GM20431 (cell line): ENCODE measurements around the gene CEBPE.
"Not testable (repeated sequence)": the region's sequence is repeated elsewhere in the genome, so short reads cannot be mapped to it uniquely, and the experiment has no call there.

Experiments used
- in situ Hi-C: fragments of 300-500 bp; cut with MseI, MboI; formaldehyde crosslinking; loops from one replicate; pipeline ENCODE4 v1.15.0; 2020; ENCODE audit warnings: low sequenced_read_pairs; ENCODE audit not compliant: unreplicated experiment

The CEBPE gene

DNA sequence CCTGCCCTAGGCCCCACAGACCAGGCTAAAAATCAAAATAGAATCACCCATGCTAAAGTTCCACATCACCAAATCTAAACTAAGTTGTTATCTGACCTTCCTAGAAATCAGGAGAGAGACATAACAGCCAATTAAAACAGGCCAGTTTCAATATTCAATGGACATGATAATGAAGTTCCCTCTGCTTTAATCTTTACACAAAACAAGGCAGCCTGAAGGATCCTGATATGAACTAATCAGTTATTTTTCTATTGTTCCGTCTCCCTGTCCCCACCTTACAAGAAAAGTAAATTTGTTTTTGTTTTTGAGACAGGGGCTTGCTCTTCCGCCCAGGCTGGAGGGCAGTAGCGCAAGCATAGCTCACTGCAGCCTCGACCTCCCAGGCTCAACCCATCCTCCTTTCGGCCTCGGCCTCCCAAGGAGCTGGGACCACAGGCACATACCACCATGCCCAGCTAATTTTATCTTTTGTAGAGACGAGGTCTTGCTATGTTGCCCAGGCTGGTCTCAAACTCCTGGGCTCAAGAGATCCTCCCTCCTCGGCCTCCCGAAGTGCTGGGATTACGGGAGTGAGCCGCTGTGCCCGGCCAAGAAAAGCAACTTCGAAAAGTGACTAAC lies 5.4 kb upstream of the CEBPE start:
- in situ Hi-C loops = no loop called here

DNA sequence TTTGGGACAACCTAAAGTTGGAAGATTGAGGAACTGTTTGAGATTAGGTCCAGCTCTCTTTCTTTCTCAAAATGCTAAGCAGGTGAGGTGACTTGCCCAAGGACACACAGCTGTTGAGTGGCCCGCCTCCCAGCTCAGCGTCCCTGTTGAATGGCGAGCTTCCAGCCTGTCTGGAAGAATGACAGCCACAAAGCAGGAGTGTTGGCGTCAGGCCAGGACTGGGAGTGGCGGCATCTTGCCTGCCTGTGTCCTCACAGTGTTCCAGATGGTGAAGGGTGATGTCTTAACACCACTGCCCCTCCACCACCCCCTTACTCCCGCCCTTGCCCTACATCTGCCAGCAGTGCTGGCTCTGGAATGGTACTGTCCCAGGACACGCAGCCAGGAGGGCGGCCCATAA lies 4.4 kb upstream of the CEBPE start:
- in situ Hi-C loops = no loop called here

DNA sequence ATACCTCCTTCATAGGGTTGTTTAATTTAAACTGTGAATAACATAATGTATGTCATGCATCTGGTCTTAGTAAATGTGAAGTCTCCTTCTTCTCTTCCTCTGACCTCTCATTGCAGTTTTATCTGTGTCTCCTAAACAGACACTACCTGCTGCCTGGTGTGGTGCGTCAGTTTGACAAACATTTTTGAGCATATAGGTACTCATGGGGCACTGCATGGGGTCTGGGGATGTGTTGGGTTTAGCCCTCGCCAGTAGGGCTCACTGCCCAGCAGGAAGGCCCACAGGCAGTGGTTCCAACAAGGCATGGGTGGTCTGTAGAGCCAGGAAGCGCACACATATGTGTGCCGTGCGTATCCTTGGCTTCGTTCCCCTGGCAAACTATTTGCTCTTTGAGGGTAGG lies 3.0 kb upstream of the CEBPE start:
- in situ Hi-C loops = no loop called here

DNA sequence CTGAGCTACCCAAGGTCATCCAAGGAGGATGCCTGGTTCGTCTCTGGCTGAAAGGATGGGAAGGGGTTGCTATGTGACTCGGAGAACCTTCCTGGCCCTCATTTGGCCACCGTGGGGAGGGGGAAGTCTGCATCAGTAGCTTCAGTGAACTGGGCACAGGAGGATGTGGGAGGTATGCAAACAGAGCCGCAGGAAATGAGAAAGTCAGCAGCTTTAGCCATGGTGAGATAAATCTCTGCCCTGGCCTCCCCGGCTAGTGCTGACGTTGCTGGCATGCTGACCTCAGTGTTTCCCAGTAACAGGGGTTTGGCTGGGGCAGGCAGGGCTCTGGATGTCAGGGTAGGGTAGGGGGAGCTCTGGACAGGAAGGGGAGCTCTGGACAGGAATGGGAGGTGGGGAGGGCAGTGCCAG lies 2.3 kb upstream of the CEBPE start:
- in situ Hi-C loops = no loop called here

DNA sequence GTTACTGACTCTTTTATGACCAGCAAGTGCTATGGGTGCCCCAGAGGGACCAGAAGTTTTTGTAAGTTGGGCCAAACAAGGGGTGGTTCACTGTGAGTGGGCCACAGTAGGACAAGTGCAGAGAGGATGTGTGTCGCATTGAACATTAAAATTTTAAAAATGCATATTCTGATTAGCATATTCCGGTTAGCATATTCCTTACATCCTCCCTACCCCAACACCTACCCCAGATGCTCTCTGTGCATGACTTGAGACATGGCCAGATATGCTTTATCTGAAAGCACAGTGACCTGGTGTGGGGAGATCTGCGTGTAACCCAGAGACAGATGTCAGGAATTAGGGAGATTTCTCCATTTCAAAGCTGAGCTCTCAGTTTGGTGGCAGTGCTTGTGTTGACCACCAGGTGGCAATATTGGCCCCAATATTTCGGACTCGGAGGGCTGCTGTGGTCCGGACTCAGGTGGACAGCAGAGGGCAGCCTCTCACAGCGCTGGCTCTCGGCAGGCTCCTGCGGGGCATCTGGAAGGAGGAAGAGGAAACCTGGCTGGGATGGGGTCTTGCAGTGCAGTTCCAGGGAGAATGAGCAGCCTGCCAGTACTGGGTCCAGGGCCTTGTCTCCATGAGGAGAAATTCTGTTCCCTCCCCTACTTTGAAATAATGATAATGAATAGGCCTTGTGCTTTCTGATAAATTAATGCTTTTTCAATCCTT lies 1.6 kb upstream of the CEBPE start:
- in situ Hi-C loops = no loop called here

DNA sequence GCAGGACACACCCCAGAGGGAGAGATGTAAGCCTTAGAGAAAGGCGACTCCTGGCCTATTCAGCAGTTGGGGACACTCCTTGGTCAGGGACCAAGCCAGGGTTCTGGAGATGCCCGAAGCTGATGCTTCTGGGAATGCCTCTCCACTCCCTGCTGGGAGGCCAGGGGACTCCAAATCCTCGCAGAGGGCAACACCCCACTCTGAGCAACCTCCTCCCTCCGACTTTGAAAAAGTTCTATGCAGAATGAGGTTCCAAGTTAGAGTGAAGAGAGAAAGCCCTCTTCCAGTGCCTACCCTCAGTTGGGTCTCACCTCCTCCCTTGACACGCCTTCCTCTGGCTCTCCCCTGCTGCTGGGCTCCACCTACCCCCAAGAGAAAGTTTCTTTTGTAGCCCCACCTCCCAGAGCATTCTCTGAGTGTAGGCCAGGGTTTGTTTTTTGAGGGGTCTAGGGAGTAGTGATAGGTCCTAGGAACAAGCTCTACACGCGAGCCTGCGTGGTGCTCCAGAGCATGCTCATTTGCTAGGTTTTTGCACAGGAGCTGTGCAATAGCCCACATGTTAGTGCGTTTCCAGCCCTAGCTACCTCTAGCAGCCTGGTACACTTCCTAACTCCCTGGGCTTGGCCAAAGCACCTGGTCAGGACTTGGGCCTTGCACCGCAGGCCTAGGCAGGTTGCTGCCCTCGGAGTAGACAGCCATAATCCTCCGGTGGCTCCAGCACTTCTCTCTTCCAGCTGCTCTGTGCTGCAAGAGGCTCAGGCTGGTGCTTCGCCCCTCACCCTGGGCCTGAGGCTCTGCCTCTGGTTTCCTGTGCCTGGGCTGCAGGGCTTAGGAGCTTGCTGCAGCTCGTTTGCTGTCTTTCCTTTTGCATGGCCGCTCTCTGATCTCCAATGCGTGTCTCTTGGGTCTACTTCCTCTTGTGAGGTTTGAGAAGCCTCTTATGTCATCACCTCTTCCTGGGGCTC lies 590 bp upstream of the CEBPE start:
- in situ Hi-C loops = no loop called here

DNA sequence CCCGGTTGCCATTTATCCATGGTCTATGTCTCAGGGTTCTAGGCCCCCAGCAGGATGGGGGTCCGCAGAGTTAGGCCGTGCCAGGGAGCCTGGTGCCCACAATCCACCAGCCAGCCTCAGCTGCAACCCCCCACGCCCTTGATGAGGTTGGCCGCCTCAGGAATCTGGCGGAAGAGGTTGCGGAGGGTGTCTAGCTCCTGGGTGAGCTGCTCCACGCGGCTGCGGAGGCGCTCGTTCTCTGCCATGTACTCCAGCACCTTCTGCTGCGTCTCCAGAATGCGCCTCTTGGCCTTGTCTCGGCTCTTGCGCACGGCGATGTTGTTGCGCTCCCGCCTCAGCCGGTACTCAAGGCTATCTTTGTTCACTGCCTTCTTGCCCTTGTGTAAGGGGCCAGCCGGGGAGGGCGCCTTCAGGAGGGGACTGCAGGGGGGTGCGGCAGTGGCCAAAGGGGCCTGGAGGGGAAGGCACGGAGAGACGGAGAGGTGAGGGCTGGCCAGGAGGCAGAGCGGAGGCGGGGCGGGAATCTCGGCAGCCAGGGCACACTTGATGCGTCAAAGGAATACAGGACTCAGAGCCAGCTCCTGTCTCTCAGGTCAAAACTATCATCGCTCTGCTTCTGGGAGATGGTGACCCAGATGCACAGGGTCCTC lies 1.6 kb downstream of the CEBPE start:
- in situ Hi-C loops = no loop called here

DNA sequence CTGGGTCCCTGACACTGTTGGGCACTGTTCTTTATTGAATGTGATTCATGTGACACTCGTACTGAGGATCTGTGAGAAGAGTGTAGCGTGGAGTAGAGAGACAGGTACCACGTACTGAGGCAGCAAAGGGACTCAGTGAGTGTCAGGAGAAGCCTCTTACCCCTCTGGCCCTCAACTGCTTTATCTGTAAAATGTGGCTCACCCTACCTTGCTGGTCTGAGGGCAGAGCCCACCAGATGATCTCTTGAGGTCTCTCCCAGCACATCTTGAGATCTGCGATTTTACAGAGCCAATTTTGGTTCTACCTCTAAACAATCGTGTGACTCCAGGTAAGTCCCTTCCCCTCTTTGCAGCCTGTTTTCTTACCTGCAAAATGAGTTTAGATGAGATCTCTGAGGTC lies 3.1 kb downstream of the CEBPE start:
- in situ Hi-C loops = no loop called here

DNA sequence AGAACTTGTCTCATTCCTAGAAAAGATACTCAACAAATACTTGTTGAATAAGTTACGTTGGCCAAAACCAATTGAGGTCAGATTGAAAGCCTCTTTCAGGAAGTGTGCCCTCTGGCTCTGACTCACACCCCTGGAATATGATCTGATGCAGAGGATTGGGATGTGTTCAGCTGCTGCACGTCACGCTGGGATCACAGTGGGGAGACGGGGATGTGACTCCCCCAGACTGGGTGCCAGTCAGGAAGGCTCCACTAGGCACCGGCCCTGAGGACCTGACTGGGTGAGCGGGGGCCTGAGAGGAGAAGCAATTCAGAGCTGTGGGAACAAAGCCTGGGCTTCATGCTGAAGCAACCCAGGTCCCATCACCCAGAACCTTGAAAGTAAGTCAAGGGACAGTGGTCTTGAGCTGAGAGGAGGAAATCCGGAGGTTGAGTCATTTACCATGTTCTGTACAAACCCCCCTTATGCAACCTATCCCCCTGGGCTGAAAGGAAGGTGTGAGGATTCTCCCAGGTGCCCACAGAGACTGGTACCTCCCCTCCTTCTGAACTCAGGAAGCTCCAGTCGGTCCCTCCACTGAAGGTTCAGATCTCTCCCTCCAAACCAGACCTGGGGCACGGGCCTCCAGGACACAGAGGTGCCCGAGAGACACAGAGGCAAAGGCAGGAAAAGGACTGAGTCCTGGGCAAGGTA lies 3.9 kb downstream of the CEBPE start:
- in situ Hi-C loops = no loop called here

DNA sequence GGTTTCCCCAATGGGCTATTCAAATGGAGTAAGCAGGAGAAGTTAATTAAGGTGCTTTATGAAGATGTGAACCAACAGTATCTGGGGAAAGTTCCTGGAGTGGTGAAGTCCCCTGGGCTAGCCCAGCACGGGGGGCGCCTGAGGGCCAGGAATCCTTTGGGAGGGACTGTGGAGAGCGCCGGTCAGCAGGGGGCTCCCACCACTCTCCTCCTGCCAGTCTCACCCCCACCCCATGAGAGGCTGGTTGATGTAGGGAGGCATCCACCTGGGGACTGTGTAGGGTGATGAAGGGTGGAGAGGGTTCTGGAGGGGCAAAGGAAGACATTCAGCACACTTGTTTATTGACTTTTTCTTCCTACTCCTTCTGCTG lies 4.4 kb downstream of the CEBPE start:
- in situ Hi-C loops = no loop called here

DNA sequence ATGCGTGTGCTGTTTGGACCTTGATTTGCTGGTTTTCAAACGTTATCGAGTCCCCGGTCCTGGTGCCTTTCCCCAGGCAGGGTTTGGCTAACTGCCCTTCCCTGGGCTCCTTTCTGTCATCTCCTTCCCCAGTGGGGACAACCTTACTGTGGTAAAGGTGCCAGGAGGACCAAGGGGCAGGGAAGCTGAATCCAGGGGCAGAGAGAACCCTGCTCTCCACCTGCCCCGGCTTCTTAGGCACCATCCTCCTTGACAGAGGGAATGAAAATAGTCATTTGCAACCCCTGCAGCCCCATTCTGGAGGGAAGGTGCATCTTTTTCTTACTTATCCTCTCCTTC lies 5.0 kb downstream of the CEBPE start:
- in situ Hi-C loops = no loop called here

DNA sequence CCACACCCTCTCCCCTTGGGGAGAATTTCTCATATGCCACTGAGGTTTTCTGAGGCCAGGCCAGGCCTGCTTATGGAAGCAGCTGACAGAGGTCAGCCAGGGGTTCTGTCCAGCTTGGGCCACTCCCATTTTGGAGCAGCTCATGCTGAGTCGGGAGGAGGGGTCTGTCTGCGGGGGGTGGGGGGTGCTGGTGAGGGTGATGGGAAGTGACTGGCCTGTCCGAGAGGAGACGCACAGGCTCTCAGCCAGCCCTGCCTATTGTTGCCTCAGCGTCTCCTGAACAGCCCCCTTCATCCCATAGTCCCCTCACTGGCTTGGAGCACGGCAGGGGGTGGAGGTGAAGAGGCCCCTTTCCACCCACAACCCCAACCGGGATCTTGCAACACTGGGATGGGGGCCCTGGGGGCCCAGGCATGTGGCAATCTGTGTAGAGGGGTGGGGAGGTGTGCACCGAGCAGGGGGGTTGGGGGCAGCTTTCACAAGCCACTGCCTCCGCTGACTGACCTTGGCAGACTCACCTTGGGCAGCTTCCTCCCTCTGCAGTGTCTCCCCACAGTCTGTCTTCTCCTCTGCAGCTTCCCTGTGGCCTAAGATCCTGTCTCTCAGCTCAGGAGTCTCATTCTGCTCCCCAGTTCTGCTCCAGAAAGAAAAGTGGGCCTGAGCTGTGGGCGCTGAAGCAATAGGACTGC lies 5.5 kb downstream of the CEBPE start:
- in situ Hi-C loops = no loop called here

DNA sequence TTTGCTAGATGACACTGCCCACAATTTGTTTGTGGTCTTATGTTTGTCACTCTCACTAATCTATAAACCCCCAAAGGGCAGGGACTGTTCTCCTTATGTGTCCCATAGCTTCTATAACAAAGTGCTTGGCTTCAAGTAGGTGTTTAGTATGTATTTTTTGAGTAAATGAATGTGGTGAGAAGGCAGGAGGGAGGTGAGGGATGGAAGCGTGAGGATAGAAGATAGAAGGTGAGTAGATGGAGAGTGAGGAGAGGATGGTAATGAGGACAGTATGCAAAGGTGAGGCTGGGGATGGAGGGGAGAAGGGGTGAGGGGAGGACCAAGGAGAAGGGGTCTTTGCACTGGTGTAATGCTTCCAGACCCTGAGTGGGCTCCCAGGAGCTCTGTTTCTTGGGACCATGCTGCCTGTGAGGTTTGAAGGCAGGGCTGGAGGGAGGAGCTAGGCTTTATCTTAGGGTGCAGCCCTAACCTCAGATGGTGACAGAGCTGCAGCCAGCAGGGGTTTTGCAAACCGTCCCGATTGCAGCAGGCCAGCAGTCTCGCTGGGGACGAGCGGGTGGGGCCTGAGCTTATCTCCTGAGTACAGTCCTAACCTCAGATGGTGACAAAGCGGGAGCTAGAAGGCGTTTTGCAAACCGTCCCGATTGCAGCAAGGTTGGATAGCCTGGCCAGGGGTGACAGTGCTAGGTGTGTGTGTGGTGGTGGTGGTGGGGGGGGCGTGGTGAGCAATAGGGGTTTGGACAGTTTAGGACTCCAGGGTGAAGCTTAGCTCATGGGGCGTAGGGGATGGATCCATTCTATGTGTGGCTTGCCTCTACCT lies 6.5 kb downstream of the CEBPE start:
- in situ Hi-C loops = no loop called here

DNA sequence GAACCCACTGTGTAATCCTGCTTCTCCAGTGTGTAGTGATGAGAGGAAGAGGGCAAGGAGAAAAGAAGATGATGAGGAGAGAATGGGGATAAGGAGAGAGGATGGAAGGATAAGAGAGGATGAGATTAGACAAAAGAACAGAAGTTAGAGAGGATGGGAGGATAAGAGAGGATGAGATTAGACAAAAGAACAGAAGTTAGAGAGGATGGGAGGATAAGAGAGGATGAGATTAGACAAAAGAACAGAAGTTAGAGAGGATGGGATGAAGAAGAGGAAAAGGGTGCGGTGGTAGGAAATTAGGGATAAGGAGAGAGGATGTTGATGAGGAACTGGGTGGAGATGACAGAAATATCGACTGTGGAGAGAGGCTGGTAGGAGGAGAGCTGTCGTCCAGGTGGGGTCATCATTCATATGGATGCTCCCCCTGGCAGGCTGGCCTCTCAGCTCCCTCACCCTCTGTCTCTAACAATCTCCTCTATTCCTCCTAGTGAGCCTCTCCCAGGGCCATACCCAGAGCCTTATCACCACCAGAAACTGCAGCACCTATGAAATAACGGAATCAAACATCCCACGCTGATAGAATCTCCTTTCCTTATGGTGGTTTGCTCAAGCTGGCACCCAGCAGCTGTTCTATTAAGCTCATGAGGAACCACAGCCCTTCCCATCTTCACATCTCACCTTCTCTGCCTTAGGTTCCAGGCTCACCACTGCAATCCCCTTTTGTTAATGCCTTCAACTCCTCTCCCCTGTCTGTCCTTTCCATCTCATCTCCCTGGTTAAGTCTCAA lies 8.3 kb downstream of the CEBPE start:
- in situ Hi-C loops = no loop called here

DNA sequence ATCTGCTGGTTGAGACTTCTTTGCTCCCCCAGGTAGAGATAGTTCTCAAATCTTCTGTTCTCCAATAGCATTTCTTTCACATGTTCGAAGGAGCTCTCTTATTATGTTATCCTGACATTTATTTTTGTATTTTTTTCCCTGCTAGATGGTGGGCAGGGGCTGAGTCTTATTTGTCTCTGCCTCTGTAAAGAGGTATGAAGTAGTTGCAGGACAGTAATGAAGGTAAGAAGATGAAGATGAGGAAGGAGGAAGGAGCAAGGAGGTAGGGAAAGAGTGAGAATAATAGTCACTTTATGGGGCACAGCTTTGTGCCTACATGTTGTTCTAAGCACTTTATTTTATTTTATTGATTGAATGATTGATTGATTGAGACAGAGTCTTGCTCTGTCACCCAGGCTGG lies 9.3 kb downstream of the CEBPE start:
- in situ Hi-C loops = no loop called here

DNA sequence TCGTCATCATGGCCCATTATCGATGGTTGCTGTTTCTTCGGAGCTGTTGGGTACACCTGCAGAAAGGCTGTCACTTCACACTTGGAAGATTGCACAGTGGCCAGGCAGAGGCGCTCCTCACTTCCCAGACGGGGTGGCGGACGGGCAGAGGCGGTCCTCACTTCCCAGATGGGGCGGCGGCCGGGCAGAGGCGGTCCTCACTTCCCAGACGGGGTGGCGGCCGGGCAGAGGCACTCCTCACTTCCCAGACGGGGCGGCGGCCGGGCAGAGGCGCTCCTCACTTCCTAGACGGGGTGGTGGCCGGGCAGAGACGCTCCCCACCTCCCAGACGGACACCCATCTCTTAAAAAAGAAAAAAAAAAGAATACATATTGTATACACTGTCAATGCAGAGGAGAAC lies 10.9 kb downstream of the CEBPE start:
- in situ Hi-C loops = not testable (repeated sequence)

DNA sequence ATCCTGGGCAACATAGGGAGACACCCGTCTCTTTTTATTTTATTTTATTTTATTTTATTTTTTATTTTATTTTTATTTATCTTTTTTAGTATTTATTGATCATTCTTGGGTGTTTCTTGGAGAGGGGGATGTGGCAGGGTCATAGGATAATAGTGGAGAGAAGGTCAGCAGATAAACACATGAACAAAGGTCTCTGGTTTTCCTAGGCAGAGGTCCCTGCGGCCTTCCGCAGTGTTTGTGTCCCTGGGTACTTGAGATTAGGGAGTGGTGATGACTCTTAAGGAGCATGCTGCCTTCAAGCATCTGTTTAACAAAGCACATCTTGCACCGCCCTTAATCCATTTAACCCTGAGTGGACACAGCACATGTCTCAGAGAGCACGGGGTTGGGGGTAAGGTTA lies 11.4 kb downstream of the CEBPE start:
- in situ Hi-C loops = not testable (repeated sequence)

DNA sequence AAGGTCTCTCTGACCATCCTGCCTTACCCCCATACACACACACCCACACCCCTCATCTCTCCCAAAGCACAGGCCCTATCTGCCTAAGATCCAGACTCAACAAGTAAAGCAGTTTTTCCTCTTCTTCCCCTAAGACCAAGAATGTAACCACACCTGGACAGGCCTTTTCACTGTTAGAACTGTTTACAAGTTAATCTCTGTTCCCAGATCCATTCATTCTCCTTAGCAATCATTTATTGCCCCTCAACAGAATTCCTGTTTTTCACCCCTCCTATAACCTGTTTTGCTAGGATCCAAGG lies 12.4 kb downstream of the CEBPE start:
- in situ Hi-C loops = no loop called here
